Smooth muscle cell (in vitro differentiated cells): ENCODE results near the gene EHD2. TPM values are rescaled to one million over a fixed set of nuclear protein-coding genes. Genes with fewer than 3 reads are reported as not detected.

Experiments used
- DNase-seq: peaks from one replicate; lab custom pipeline; 2025; ENCODE audit not compliant: unreplicated experiment; lab: John Stamatoyannopoulos, UW
- H2AFZ ChIP-seq: fragments of 200-600 bp; sonication (generic); 2 replicates; pipeline ENCODE4 v1.6.0; 2016; ENCODE audit warnings: antibody characterized with exemption, low read depth, mild to moderate bottlenecking
- H3F3A ChIP-seq: fragments of 200-600 bp; sonication (generic); 2 replicates; pipeline ENCODE4 v1.6.0; 2017; ENCODE audit warnings: antibody characterized with exemption, low read depth
- H3K27ac ChIP-seq: fragments of 200-600 bp; sonication (generic); 2 replicates; pipeline ENCODE4 v1.5.1; 2016; ENCODE audit warnings: low read depth, mild to moderate bottlenecking
- H3K27me3 ChIP-seq: fragments of 200-600 bp; sonication (generic); 2 replicates; pipeline ENCODE4 v1.6.1; 2016; ENCODE audit warnings: low read depth, mild to moderate bottlenecking
- H3K36me3 ChIP-seq: fragments of 200-600 bp; sonication (generic); 2 replicates; pipeline ENCODE4 v1.5.1; 2016; ENCODE audit warnings: low read depth
- H3K4me1 ChIP-seq: fragments of 200-600 bp; sonication (generic); 2 replicates; pipeline ENCODE4 v1.5.1; 2016; ENCODE audit warnings: low read depth
- H3K4me2 ChIP-seq: fragments of 200-600 bp; sonication (generic); 2 replicates; pipeline ENCODE4 v1.6.0; 2016; ENCODE audit warnings: mild to moderate bottlenecking
- H3K4me3 ChIP-seq: fragments of 200-600 bp; sonication (generic); 2 replicates; pipeline ENCODE4 v1.5.1; 2016; ENCODE audit warnings: mild to moderate bottlenecking
- H3K79me2 ChIP-seq: fragments of 200-600 bp; sonication (generic); 2 replicates; pipeline ENCODE4 v1.6.0; 2016; ENCODE audit warnings: low read depth, mild to moderate bottlenecking
- H3K9ac ChIP-seq: fragments of 200-600 bp; sonication (generic); 2 replicates; pipeline ENCODE4 v1.6.0; 2016; ENCODE audit warnings: low read depth
- H3K9me3 ChIP-seq: fragments of 200-600 bp; sonication (generic); replicated peaks from 2 replicates; pipeline ENCODE4 v1.5.1; 2016; ENCODE audit warnings: low read depth
- H4K20me1 ChIP-seq: fragments of 200-600 bp; sonication (generic); 2 replicates; pipeline ENCODE4 v1.6.0; 2016; ENCODE audit warnings: low read depth
- WGBS: methylation state at CpG from one replicate; pipeline ENCODE4 v1.1.7; 2016; ENCODE audit warnings: low lambda C conversion rate; 5-methylcytosine and 5-hydroxymethylcytosine counted together
- polyA plus RNA-seq: library from polyadenylated mRNA; unstranded; fragments of >200 nt; fragmentation: Nextera tagmentation; extraction: Ambion mirVana; gene quantifications from 2 replicates; pipeline ENCODE4 v1.2.1, GENCODE V29; 2016
- total RNA-seq: library from RNA; depleted of rRNA; stranded (reverse); fragments of >200 nt; gene quantifications from 2 replicates; pipeline ENCODE4 v1.2.3, GENCODE V29; 2014
- TF ChIP-seq, protein P1 (sequence below): fragments of 200-600 bp; sonication (generic); IDR thresholded peaks from 2 replicates; pipeline ENCODE4 v1.5.1; 2017; ENCODE audit warnings: borderline replicate concordance, mild to moderate bottlenecking, antibody characterized with exemption; ENCODE audit not compliant: insufficient read depth, poor library complexity, severe bottlenecking

The EHD2 gene
- total and polyA plus RNA-seq, 2 experiments from 2014 or later = 65.6 to 200 TPM

DNA sequence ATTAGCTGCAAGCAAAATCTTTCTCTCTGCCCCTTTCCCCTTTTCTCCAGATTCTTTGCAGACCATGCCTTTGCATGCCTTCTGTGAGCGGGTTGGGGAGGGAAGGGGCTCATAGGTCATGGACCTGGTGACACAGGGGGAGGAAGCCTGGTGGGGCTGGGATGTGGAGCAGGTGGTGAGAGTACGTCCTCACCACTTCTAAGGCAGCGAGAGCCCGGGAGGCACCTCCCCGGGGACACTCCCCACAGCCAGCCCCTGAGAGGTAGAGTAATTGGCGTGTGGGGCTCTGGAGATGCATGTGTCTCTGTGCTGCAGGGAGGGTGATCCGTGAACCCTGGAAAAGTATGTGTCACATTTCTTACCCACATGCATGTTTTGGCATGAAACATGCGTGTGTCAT lies 42.5 kb upstream of the EHD2 start:
- H4K20me1 ChIP-seq = peaks cover 95% of the 10 kb centered on the region
- H3K4me3 ChIP-seq = no peak overlapping the region
- H3K36me3 ChIP-seq = no peaks in the 10 kb centered on the region
- no peaks in the 10 kb centered on the region for H3K4me1 ChIP-seq
- TF ChIP-seq, protein P1, sequence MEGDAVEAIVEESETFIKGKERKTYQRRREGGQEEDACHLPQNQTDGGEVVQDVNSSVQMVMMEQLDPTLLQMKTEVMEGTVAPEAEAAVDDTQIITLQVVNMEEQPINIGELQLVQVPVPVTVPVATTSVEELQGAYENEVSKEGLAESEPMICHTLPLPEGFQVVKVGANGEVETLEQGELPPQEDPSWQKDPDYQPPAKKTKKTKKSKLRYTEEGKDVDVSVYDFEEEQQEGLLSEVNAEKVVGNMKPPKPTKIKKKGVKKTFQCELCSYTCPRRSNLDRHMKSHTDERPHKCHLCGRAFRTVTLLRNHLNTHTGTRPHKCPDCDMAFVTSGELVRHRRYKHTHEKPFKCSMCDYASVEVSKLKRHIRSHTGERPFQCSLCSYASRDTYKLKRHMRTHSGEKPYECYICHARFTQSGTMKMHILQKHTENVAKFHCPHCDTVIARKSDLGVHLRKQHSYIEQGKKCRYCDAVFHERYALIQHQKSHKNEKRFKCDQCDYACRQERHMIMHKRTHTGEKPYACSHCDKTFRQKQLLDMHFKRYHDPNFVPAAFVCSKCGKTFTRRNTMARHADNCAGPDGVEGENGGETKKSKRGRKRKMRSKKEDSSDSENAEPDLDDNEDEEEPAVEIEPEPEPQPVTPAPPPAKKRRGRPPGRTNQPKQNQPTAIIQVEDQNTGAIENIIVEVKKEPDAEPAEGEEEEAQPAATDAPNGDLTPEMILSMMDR = no peak
- H3K27me3 ChIP-seq = no peaks in the 10 kb centered on the region
- H3K9ac ChIP-seq = no peak overlapping the region
- no peak for DNase-seq
- no peak overlapping the region for H2AFZ ChIP-seq
- no peaks in the 10 kb centered on the region for H3F3A ChIP-seq
- H3K4me2 ChIP-seq = no peak overlapping the region
- H3K9me3 ChIP-seq = no peaks in the 10 kb centered on the region
- H3K27ac ChIP-seq = no peak overlapping the region
- WGBS = 97% methylated on average over 8 of the region's 8 CpGs
- H3K79me2 ChIP-seq = peaks cover 51% of the 10 kb centered on the region

DNA sequence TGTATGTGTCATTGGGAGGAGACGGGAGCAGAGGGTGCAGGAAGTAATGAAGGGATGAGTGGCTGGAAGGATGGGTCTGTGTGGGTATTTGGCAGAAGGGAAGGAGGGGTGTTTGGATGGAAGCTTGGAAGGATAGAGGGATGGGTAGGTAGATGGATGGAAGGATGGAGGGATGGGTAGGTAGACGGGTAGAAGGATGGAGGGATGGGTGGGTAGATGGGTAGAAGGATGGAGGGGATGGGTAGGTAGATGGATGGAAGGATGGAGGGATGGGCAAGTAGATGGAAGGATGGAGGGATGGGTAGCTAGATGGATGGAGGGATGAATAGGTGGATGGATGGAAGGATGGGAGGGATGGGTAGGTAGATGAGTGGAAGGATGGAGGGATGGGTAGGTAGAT lies 41.7 kb upstream of the EHD2 start:
- Histone ChIP-seq H3F3A (no peaks in the 10 kb centered on the region), H2AFZ (no peak overlapping the region), H3K36me3 (no peaks in the 10 kb centered on the region), H4K20me1 (peaks cover 88% of the 10 kb centered on the region), H3K4me1 (no peaks in the 10 kb centered on the region), H3K4me3 (no peak overlapping the region), H3K79me2 (peaks cover 43% of the 10 kb centered on the region), H3K4me2 (no peak overlapping the region), H3K27ac (no peak overlapping the region), H3K9me3 (no peaks in the 10 kb centered on the region), H3K27me3 (no peaks in the 10 kb centered on the region), H3K9ac (no peak overlapping the region)
- 100% methylated on average over 2 of the region's 2 CpGs for WGBS
- DNase-seq = no peak
- TF ChIP-seq, protein P1 = no peak

DNA sequence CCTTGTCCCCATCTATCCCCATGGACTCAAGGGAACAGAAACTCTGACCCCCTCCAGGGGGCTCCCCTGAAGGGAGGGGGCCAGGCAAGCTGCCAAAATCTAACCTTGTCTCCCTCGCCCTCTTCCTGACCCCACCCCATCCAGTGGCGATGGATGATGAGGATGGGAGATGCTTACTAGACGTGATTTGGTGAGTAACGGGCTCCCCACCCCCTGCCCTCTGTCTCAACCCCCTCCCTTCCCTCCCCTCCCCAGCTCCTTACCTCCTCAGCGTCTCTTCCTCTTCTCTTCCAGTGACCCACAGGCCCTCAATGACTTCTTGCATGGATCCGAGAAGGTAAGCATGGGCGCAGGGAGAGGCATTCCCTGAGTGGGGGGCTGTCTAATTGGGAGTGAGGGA lies 39.8 kb upstream of the EHD2 start:
- H3K9me3 ChIP-seq = no peaks in the 10 kb centered on the region
- H3F3A ChIP-seq = no peaks in the 10 kb centered on the region
- H3K9ac ChIP-seq = no peak overlapping the region
- H3K27ac ChIP-seq = no peak overlapping the region
- no peak overlapping the region for H2AFZ ChIP-seq
- TF ChIP-seq, protein P1 = no peak
- no peak for DNase-seq
- peaks cover 32% of the 10 kb centered on the region for H3K79me2 ChIP-seq
- H3K4me2 ChIP-seq = no peak overlapping the region
- no peaks in the 10 kb centered on the region for H3K36me3 ChIP-seq
- H4K20me1 ChIP-seq = peaks cover 74% of the 10 kb centered on the region
- no peaks in the 10 kb centered on the region for H3K27me3 ChIP-seq
- no peaks in the 10 kb centered on the region for H3K4me1 ChIP-seq
- no peak overlapping the region for H3K4me3 ChIP-seq
- WGBS = 97% methylated on average over 6 of the region's 7 CpGs

DNA sequence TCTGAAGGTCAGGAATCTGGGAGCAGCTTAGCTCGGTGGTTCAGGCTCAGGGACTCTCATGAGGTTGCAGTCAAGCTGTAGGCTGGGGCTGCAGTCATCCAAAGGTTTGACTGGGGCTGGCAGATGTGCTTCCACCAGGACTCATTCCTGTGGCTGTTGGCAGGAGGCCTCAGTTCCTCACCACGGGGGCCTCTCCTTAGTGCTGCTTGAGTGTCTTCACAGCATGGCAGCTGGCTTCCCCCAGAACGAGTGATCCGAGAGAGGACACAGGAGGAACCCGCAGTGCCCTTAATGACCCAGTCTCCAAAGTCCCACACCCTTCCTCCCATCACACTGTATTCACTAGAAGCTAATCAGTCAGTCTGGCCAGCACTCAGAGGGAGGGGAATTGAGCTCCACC lies 38.7 kb upstream of the EHD2 start:
- no peak overlapping the region for H3K4me2 ChIP-seq
- H3K27me3 ChIP-seq = no peaks in the 10 kb centered on the region
- no peak for DNase-seq
- TF ChIP-seq, protein P1 = no peak
- H3K27ac ChIP-seq = no peak overlapping the region
- peaks cover 22% of the 10 kb centered on the region for H3K79me2 ChIP-seq
- H3K4me1 ChIP-seq = no peaks in the 10 kb centered on the region
- 86% methylated on average over 5 of the region's 5 CpGs for WGBS
- no peaks in the 10 kb centered on the region for H3K9me3 ChIP-seq
- no peaks in the 10 kb centered on the region for H3K36me3 ChIP-seq
- H3K9ac ChIP-seq = no peak overlapping the region
- no peak overlapping the region for H3K4me3 ChIP-seq
- peaks cover 72% of the 10 kb centered on the region for H4K20me1 ChIP-seq
- no peaks in the 10 kb centered on the region for H3F3A ChIP-seq
- H2AFZ ChIP-seq = no peak overlapping the region
